ENCODE data around the gene NAGS. TPM values are rescaled to one million over a fixed set of nuclear protein-coding genes. Genes with fewer than 3 reads are reported as not detected.

NAGS gene
- total and polyA plus RNA-seq, 10 of the 15 experiments (the other 5 are each of a cell fraction or from before 2014, with no cell fraction given), result 0.11 to 1.6 (median 0.64) TPM; not detected in 1

- BruUV-seq (replicated peaks), result no TSS peak
- TF ChIP-seq BCL3 (IDR thresholded peaks at IDR 0.05; ENCODE audit: borderline replicate concordance, insufficient read depth, low read depth, low read length, poor library complexity, severe bottlenecking) (no peak), CTCF (IDR thresholded peaks at IDR 0.05 in 2 of 3, conservative IDR thresholded peaks at IDR 0.05 in 1 of 3; ENCODE audit: control insufficient read depth in 2 of 3, extremely low read depth in 1 of 3, insufficient read depth in 1 of 3, low read depth in 3 of 3, low read length in 3 of 3) (peak in 2 of 3 experiments; percentile 7 to 11; a peak in 1 of 6 replicates), MEF2B (IDR thresholded peaks at IDR 0.05; ENCODE audit: partially characterized antibody, poor library complexity, severe bottlenecking) (no peak)
- intact Hi-C loops (cut with micrococcal nuclease; ENCODE audit: unreplicated experiment) (no loop called here), in situ Hi-C loops (cut with MboI) (loop anchor here (25.0 kb wide), 1 partner anchor 793 kb away; the partner anchor contains the start of gene TMEM106A)
- FAIRE-seq (no peak), ATAC-seq (peak; percentile 4; the same call in 2 of the 3 replicates), DNase-seq (ENCODE audit: low read depth, low spot score) (no peak)
- Histone ChIP-seq H3K9ac (ENCODE audit: control insufficient read depth, insufficient read depth, low read length) (no peak overlapping the region), H3K9me3 (replicated peaks; ENCODE audit: control insufficient read depth, insufficient read depth, low read length) (no peaks in the 10 kb centered on the region), H3K4me3 (peak overlapping the region; percentile 91), H2AFZ (ENCODE audit: control insufficient read depth, low read depth, low read length) (peak overlapping the region; percentile 34; the same call in 1 of the 2 replicates), H4K20me1 (ENCODE audit: control insufficient read depth, insufficient read depth) (no peaks in the 10 kb centered on the region; the same call in 1 of the 2 replicates), H3K4me2 (ENCODE audit: control insufficient read depth, insufficient read depth) (peak overlapping the region; percentile 98), H3K4me1 (ENCODE audit: control insufficient read depth, insufficient read depth, low read length) (peaks cover 7% of the 10 kb centered on the region), H3K79me2 (ENCODE audit: control insufficient read depth, insufficient read depth, low read length) (no peaks in the 10 kb centered on the region), H3K27ac (ENCODE audit: control insufficient read depth, insufficient read depth) (no peak overlapping the region), H3K36me3 (ENCODE audit: control insufficient read depth in 2 of 2, insufficient read depth in 2 of 2, low read length in 1 of 2) (no peaks in the 10 kb centered on the region), H3K27me3 (replicated peaks in 1 of 2; ENCODE audit: control insufficient read depth in 2 of 2, insufficient read depth in 2 of 2, low read length in 1 of 2) (peaks cover 10% of the 10 kb centered on the region in 2 experiments)
- WGBS (ENCODE audit: insufficient coverage, insufficient replicate concordance, low lambda C conversion rate, missing lambda C conversion rate), result 19% methylated on average over 55 of the region's 59 CpGs
- ChIA-PET POLR2A (interaction anchor here (1.0 kb wide), 1 partner anchor 13 kb away, joined by 3 read pairs; no protein-coding TSS in a partner anchor), RAD21 (ENCODE audit: unreplicated experiment) (interaction anchor here (0.7 to 1.0 kb wide), 2 partner anchors 105 to 172 kb away, joined by 3 read pairs; no protein-coding TSS in a partner anchor), CTCF (interaction anchor here (1.3 to 1.7 kb wide), 3 partner anchors 35 to 162 kb away, joined by 3 to 13 read pairs (median 4); no protein-coding TSS in a partner anchor), SMC1A (ENCODE audit: uncharacterized antibody, unreplicated experiment) (no interaction called here)
Observed at GRCh38 chr17:44005527-44006271, 1.3 kb downstream of the NAGS start.

Data from GM12878 (cell line).